GM12864 (cell line): ENCODE data around the gene GPR176.

Experiments used
- DNase-seq: peaks from one replicate; pipeline ENCODE4 v3.0.0-alpha.2; 2011; ENCODE audit warnings: low read depth
- H3K4me3 ChIP-seq: 2 replicates; pipeline ENCODE4 v1.5.1; 2011; ENCODE audit warnings: mild to moderate bottlenecking, low read depth, low read length, control low read depth
- TF ChIP-seq, protein P1 (sequence below): IDR thresholded peaks from 2 replicates; pipeline ENCODE4 v1.5.1; 2011; ENCODE audit warnings: low read depth, mild to moderate bottlenecking, moderate library complexity, low read length, control low read depth, inconsistent platforms; ENCODE audit errors: missing control alignments

The GPR176 gene

DNA sequence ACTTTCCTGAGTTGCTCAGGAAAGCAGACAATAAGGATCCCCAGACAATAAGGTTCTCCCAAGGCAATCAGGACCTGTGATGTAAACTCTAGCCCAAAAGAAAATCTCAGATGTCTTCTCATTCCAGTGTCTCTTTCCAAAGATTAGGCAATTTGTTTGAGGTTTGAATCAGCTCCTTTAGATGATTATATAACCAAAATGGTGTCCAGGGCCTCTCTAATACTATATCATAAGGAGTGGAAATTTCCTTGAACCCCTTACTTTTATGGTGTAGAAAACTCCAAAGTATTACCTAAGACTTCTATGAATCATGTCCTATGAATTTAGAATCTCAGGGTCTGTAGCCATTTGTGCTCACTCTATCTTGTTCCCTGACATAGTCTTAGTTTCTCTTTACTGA is 65.9 kb downstream of the GPR176 start:
- no peak for DNase-seq
- no peak overlapping the region for H3K4me3 ChIP-seq
- TF ChIP-seq, protein P1, sequence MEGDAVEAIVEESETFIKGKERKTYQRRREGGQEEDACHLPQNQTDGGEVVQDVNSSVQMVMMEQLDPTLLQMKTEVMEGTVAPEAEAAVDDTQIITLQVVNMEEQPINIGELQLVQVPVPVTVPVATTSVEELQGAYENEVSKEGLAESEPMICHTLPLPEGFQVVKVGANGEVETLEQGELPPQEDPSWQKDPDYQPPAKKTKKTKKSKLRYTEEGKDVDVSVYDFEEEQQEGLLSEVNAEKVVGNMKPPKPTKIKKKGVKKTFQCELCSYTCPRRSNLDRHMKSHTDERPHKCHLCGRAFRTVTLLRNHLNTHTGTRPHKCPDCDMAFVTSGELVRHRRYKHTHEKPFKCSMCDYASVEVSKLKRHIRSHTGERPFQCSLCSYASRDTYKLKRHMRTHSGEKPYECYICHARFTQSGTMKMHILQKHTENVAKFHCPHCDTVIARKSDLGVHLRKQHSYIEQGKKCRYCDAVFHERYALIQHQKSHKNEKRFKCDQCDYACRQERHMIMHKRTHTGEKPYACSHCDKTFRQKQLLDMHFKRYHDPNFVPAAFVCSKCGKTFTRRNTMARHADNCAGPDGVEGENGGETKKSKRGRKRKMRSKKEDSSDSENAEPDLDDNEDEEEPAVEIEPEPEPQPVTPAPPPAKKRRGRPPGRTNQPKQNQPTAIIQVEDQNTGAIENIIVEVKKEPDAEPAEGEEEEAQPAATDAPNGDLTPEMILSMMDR, result no peak

DNA sequence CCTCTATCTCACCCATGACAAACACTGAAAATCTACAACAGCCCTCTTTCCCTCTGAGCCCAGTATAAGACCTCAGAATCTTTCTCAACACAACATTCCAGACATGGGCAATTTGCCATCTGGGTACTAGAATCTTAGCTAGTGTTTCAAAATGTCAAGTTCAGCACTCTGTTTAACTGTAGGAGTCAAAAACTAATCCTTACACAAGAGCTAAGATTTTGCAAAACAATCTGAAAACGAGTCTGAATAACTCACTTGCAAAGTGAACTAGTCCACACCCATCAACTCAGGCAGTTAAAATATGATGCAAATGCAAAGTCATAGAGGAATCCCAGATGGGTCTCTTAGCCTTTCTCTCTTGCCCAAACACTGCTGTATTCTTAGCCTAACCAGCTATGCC is 67.8 kb downstream of the GPR176 start:
- no peak overlapping the region for H3K4me3 ChIP-seq
- TF ChIP-seq, protein P1, result no peak
- DNase-seq, result no peak

DNA sequence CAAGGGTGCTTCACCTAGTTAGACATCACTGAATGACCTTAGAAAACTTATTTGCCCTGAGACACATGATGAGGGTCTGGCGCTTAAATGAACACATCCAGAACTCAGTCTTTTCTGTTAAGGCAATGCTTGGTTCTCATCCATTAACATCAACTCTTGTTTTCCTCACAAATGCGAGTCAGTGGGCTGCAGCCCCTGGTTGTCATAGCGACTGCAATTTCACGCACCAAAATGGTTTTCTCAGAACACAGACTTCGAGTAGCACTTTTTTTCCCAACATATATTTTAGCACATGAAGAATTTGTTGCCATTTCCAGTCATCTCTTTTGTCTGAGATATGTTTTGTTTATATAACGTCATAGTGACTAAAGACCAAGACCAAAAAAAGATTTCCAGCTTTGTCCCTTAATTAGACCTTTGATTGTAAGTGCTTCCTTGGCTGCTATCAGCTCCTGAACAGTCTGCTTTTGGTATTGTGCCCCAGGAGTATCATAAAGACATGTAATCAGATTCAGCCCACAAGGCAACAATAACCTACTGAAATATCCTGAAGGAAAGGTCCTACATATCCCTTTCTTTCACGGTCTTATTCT is 68.5 kb downstream of the GPR176 start:
- TF ChIP-seq, protein P1, result no peak
- DNase-seq, result no peak
- H3K4me3 ChIP-seq, result no peak overlapping the region

DNA sequence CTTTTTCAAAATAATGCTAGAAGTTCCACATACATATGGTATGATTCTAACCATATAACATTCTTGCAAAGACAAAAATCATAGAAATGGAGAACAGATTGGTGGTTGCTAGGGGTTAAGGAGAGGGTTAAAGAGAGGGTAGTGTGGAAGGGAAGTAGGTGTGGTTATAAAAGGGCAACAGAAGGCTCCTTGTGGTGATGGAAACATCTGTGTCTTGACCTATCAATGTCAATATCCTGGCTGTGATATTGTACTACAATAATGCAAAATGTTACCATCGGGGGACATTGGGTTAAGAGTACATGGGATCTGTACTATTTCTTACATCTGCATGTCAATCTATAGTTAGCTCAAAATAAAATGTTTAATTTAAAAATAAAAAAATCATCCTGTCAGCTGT is 69.6 kb downstream of the GPR176 start:
- no peak overlapping the region for H3K4me3 ChIP-seq
- DNase-seq, result no peak
- TF ChIP-seq, protein P1, result no peak

DNA sequence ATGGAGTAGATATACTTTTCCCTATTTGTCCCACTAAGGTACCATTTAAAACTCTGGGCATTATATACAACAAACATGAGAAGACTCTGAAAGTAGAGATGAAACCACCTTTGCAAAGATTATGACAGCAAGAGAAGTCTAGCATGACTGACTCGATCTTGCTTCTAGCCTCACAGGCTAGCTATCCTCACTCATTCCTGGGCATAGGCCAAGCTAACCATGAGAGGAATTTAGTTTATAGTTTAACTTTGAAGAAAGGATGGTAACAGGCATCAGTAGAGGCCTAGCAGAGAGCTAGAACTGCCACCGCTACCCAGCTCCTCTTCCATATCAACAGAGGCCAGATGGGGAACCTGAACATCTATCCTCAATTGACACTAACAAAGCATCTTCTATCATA is 74.0 kb downstream of the GPR176 start:
- no peak for DNase-seq
- TF ChIP-seq, protein P1, result no peak
- H3K4me3 ChIP-seq, result no peak overlapping the region

DNA sequence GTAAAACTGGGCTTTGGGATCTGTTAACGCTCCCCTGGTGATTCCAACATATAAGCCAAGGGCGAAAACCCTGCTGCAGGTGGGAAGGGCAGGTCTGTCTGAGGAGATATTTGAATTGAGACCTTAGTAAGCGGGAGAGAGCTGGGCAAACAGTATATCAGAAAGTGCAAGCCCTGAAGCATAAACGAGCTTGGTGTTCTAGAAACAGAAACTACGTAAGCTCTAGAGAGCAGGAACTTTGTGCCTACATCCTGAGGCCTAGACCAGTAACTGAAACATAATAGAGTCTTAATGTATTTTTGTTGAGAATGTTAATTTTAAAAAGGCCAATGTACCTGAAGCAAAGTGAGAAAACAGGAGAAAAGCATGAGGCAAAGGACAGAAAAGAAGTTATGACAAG is 74.5 kb downstream of the GPR176 start:
- no peak overlapping the region for H3K4me3 ChIP-seq
- TF ChIP-seq, protein P1, result no peak
- DNase-seq, result no peak

DNA sequence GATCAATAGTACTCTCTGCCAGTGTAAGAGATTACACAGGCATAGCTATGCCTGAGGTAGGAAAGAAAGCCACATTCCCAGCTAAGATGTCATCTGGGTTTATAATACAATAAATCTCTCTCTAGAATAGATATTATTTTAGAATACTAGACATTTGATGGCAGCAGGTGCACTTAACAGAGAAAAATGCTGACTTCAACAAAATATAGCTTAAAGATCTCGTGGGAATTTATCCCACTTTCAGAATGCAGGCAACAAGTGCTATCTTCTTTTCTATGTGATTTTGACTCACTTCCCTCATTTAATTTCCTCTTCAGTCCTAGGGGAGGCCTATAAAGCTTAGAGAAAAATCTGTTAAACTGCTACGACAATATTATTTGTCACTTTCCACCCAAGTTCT is 76.5 kb downstream of the GPR176 start:
- no peak overlapping the region for H3K4me3 ChIP-seq
- TF ChIP-seq, protein P1, result no peak
- no peak for DNase-seq
